Measurements from ENCODE around the gene GUCD1.
A peak's percentile ranks its signal among the peaks of the same experiment; 100 is the strongest.

The GUCD1 gene

DNA sequence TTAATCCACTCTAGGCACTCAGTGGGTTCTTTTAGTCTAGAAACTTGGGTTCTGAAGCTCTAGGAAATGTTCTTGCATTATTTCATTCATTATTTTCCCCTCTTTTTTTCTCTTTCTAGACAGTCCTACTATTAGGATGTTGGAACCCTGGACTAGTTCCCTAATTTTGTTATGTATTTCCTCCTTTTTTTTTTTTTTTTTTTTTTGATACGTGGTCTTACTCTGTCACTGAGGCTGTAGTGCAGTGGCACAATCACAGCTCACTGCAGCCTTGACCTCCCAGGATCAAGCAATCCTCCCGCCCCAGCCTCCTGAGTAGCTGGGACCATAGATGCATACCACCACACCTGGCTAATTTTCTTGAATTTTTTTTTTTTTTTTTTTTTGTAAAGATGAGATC, 50.4 kb downstream of the GUCD1 start:
- no peak for TF ChIP-seq TAF1 (IDR thresholded peaks at IDR 0.05; ENCODE audit: borderline replicate concordance, low read depth, low read length)
- no peak for TF ChIP-seq POLR2A (IDR thresholded peaks at IDR 0.05; ENCODE audit: low read depth, low read length)
- no peak for TF ChIP-seq POLR2AphosphoS5 (IDR thresholded peaks at IDR 0.05; ENCODE audit: low read depth, low read length)
- FAIRE-seq (no peak), DNase-seq (ENCODE audit: insufficient read length) (no peak)

- no peak for FAIRE-seq
- no peak for TF ChIP-seq TAF1 (IDR thresholded peaks at IDR 0.05; ENCODE audit: borderline replicate concordance, low read depth, low read length)
- no peak for TF ChIP-seq POLR2AphosphoS5 (IDR thresholded peaks at IDR 0.05; ENCODE audit: low read depth, low read length)
- TF ChIP-seq POLR2A (IDR thresholded peaks at IDR 0.05; ENCODE audit: low read depth, low read length): no peak
Observed at GRCh38 chr22:24503843-24504338, 51.0 kb downstream of the GUCD1 start.

DNA sequence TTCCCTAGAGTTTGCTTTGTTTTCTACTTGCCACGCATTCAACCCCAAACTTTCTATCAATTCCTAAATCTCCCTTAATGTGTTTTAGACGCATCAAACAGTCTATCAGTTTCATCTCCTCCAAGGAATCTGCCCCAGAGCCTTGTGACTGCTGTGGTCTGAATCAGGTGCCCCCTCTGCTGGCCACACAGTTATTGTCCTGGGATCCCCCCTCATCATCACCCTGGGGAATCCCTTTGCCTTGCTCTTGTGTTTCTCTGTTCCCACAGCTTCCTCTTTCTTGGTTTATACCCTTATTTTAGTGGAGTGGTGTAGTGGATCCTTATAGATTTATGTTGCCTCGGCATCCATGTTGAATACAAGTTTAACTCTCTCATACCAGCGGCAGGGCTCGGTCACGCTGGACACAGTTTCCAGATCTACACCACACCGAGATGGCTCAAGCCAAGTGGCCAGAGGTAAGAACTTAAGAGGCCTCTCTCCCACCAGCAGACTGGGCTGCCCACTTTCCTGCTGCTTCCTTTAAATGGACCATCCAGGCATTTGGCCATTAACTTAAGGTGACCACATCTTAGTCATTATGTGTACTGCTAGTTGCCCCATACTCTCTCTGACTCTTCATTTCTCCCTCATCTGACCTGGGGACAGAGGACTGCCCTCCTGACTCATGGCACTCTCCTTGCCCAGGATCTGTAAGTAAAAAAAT, 51.6 kb downstream of the GUCD1 start:
- TF ChIP-seq POLR2A (IDR thresholded peaks at IDR 0.05; ENCODE audit: low read depth, low read length): no peak
- no peak for TF ChIP-seq TAF1 (IDR thresholded peaks at IDR 0.05; ENCODE audit: borderline replicate concordance, low read depth, low read length)
- TF ChIP-seq POLR2AphosphoS5 (IDR thresholded peaks at IDR 0.05; ENCODE audit: low read depth, low read length): no peak
- FAIRE-seq (peak; percentile 92), DNase-seq (ENCODE audit: insufficient read length) (peak; percentile 61)

More at GRCh38 chr22:24503843-24504338, 51.0 kb downstream of the GUCD1 start:
- DNase-seq (ENCODE audit: insufficient read length): no peak

- TF ChIP-seq POLR2AphosphoS5 (IDR thresholded peaks at IDR 0.05; ENCODE audit: low read depth, low read length) (no peak), TAF1 (IDR thresholded peaks at IDR 0.05; ENCODE audit: borderline replicate concordance, low read depth, low read length) (no peak), POLR2A (IDR thresholded peaks at IDR 0.05; ENCODE audit: low read depth, low read length) (no peak)
- no peak for FAIRE-seq
- DNase-seq (ENCODE audit: insufficient read length): no peak
Observed at GRCh38 chr22:24502541-24502940, 52.4 kb downstream of the GUCD1 start.

DNA sequence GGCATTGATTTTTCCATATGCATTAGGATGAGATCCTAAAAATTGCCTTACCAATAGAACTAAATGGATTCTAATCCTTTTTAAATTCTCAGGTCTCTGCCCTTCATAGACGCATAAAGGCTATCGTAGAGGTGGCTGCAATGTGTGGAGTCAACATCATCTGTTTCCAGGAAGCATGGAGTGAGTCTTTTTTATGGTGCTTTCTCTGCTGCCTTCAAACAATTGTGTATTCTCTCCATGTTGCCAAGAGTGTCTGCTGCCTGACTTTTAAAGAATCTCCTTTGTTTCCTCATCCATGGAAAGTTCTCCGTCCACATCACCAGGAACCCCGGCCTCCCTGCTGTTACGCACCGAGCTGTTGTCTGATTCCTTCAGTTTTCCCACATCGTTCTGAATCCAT, 52.9 kb downstream of the GUCD1 start:
- DNase-seq (ENCODE audit: insufficient read length) (no peak), FAIRE-seq (no peak)
- no peak for TF ChIP-seq POLR2A (IDR thresholded peaks at IDR 0.05; ENCODE audit: low read depth, low read length)
- TF ChIP-seq TAF1 (IDR thresholded peaks at IDR 0.05; ENCODE audit: borderline replicate concordance, low read depth, low read length): no peak
- no peak for TF ChIP-seq POLR2AphosphoS5 (IDR thresholded peaks at IDR 0.05; ENCODE audit: low read depth, low read length)

DNA sequence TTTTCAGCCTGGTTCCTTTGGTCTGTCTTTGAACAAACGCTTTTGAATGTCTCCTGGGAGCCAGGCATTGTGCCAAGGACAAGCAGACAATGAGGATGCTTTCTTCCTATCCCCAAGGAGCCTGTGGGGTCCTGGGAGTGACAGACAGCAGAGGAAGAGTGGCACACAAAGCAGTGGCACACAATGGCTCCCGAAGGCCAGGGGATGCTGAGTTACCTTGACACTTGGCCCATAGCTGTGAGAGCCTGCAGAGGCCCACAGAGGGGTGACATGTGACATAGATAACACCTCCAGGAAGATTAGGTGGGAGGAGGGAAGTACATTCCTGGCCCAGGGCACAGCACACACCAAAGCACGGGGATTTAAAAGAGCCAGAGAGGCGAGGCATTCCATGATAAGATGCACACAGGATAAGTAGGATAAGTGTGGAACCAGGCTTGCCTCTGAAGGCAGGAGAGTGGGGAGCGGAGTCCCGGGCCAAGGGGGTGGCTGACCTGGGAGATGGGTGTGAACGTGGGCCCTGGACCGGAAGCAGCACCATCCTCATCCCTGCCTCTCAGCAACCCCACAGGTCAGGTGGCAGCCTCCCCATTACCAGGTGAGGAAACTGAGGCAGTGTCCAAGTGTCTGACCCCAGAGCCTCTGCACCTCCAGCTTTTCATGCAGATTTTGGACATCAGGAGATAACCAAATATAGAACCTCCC, 53.5 kb downstream of the GUCD1 start:
- DNase-seq (ENCODE audit: insufficient read length) (no peak), FAIRE-seq (no peak)
- TF ChIP-seq POLR2AphosphoS5 (IDR thresholded peaks at IDR 0.05; ENCODE audit: low read depth, low read length) (no peak), TAF1 (IDR thresholded peaks at IDR 0.05; ENCODE audit: borderline replicate concordance, low read depth, low read length) (no peak), POLR2A (IDR thresholded peaks at IDR 0.05; ENCODE audit: low read depth, low read length) (no peak)

DNA sequence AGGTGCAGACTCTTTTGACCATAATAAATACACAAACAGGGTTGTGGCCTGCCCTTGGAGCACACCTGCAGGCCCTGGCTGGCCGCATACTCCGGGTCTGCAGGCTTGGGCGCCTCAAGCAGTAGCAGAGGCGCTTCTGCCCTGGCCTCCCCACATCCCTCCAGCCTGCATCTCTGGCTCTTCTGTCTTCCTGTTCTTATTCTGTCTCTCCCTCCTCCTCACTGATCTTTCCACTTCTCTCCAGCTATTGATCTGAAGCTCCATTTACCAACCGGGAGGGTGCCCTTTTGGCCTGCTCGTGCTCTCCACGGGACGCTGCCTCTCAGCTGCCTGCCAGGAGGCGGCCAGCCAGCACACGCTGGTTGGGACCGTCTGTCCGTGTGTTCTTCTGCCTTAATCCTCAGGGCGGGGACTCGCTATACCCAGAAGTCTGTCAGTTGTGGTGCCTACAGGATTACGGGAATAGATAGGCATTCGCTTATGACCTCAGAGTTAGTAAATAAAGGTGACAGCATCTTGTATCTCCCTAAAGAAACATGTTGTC, 54.6 kb downstream of the GUCD1 start:
- TF ChIP-seq POLR2A (IDR thresholded peaks at IDR 0.05; ENCODE audit: low read depth, low read length) (no peak), TAF1 (IDR thresholded peaks at IDR 0.05; ENCODE audit: borderline replicate concordance, low read depth, low read length) (no peak), POLR2AphosphoS5 (IDR thresholded peaks at IDR 0.05; ENCODE audit: low read depth, low read length) (no peak)
- DNase-seq (ENCODE audit: insufficient read length): no peak
- FAIRE-seq: no peak

- DNase-seq (ENCODE audit: insufficient read length): no peak
- FAIRE-seq: no peak
- TF ChIP-seq TAF1 (IDR thresholded peaks at IDR 0.05; ENCODE audit: borderline replicate concordance, low read depth, low read length) (no peak), POLR2A (IDR thresholded peaks at IDR 0.05; ENCODE audit: low read depth, low read length) (no peak), POLR2AphosphoS5 (IDR thresholded peaks at IDR 0.05; ENCODE audit: low read depth, low read length) (no peak)
Observed at GRCh38 chr22:24499706-24500276, 55.1 kb downstream of the GUCD1 start.

DNA sequence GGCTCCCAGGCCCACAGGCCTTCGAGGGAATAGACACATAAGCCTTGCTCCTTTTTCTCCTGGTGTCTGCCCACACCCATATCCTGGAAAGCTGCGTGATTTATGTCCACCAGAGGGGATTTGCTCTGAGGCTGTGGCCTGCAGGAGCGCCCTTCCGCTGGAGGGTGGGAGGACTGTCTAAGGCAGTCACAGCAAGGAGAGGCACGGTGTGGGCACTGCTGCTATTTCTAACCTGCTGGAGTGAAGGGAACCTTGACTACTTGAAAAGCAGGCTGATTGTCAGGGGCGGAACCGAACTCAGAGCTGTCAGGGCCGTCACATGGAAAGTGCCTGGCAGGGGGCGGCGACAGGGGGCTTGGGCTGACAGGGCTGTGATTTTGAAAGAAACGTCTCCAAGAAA, 56.1 kb downstream of the GUCD1 start:
- TF ChIP-seq POLR2A (IDR thresholded peaks at IDR 0.05; ENCODE audit: low read depth, low read length) (no peak), TAF1 (IDR thresholded peaks at IDR 0.05; ENCODE audit: borderline replicate concordance, low read depth, low read length) (no peak), POLR2AphosphoS5 (IDR thresholded peaks at IDR 0.05; ENCODE audit: low read depth, low read length) (no peak)
- DNase-seq (ENCODE audit: insufficient read length): no peak
- FAIRE-seq: no peak

DNA sequence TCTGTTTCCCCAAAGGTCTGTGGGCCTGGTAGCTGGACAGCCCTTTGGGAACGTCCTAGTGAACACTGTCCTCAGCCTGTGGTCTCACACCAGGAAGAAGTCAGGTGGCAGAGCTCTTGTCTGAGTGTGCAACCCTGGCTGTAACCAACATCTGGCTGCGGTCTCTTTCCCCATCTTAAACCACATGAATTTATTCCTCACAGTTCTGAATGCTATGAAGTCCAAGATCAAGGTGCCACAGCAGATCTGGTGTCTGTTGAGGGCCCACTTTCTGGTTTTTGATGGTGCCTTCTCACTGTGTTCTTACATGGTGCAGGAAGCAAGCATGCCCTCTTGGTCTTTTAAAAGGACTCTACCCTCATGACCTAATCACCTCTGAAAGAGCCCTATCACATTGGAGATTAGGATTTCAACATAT, 57.1 kb downstream of the GUCD1 start:
- TF ChIP-seq POLR2A (IDR thresholded peaks at IDR 0.05; ENCODE audit: low read depth, low read length): no peak
- TF ChIP-seq TAF1 (IDR thresholded peaks at IDR 0.05; ENCODE audit: borderline replicate concordance, low read depth, low read length): no peak
- no peak for TF ChIP-seq POLR2AphosphoS5 (IDR thresholded peaks at IDR 0.05; ENCODE audit: low read depth, low read length)
- peak; percentile 21 for FAIRE-seq

DNA sequence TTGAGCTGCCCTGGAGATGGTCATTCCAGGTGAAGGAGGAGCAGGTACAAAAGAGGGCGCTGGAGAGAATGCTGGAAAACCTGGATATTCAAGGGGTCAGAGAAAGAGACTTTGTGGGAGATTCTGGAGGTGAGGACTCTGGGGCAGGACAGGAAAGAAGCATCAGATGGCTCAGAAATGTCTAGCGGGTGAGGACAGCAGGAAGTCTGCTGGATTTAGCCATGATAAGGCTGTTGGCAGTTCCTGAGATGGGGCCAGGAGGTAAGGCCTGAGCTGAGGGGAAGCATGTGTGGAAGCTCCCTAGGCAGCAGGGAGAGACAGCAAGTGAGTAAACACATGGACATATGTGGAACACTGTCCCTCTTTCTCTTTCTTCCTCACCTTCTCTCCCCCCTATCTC, 58.3 kb downstream of the GUCD1 start:
- DNase-seq (ENCODE audit: insufficient read length): no peak
- TF ChIP-seq POLR2AphosphoS5 (IDR thresholded peaks at IDR 0.05; ENCODE audit: low read depth, low read length) (no peak), TAF1 (IDR thresholded peaks at IDR 0.05; ENCODE audit: borderline replicate concordance, low read depth, low read length) (no peak), POLR2A (IDR thresholded peaks at IDR 0.05; ENCODE audit: low read depth, low read length) (no peak)
- FAIRE-seq: no peak

More for the DNA sequence above, 57.1 kb downstream of the GUCD1 start:
- no peak for DNase-seq (ENCODE audit: insufficient read length)
